Calu3 (cell line): Measurements from ENCODE around the gene LYG1. TPM values are rescaled to one million over a fixed set of nuclear protein-coding genes. Genes with fewer than 3 reads are reported as not detected.

ENCODE experiments used
- BruUV-seq: library from RNA; stranded (reverse); fragments of 400-500 nt; replicated peaks from 2 replicates; lab custom pipeline; 2021; lab: Mats Ljungman, UMichigan
- CTCF ChIA-PET: fragments of 300-600 bp; sonication (Branson Sonifier 250); formaldehyde crosslinking; loops from one replicate; lab custom pipeline; 2022; ENCODE audit warnings: antibody characterized with exemption; lab: Charles Lee
- DNase-seq: peaks from one replicate; pipeline ENCODE4 v3.0.0; 2022
- H3K27ac Mint-ChIP-seq: one replicate; pipeline ENCODE4 v1.8.0; 2022; ENCODE audit warnings: mixed read lengths; ENCODE audit not compliant: unreplicated experiment
- H3K27me3 Mint-ChIP-seq: one replicate; pipeline ENCODE4 v1.8.0; 2022; ENCODE audit warnings: mixed read lengths; ENCODE audit not compliant: unreplicated experiment
- H3K36me3 Mint-ChIP-seq: one replicate; pipeline ENCODE4 v1.8.0; 2022; ENCODE audit warnings: mild to moderate bottlenecking, moderate library complexity, mixed read lengths; ENCODE audit not compliant: insufficient read depth, unreplicated experiment
- H3K4me1 Mint-ChIP-seq: one replicate; pipeline ENCODE4 v1.8.0; 2022; ENCODE audit warnings: mild to moderate bottlenecking, low read depth, mixed read lengths; ENCODE audit not compliant: unreplicated experiment
- H3K4me3 Mint-ChIP-seq: one replicate; pipeline ENCODE4 v1.8.0; 2022; ENCODE audit warnings: mild to moderate bottlenecking, low read depth, moderate library complexity, mixed read lengths; ENCODE audit not compliant: unreplicated experiment
- H3K9me3 Mint-ChIP-seq: one replicate; pipeline ENCODE4 v1.8.0; 2022; ENCODE audit warnings: low read depth, mixed read lengths; ENCODE audit not compliant: unreplicated experiment
- intact Hi-C: fragments of 100-400 bp; cut with micrococcal nuclease; formaldehyde crosslinking; loops from one replicate; pipeline ENCODE4 v1.10.0; 2022; ENCODE audit not compliant: unreplicated experiment
- total RNA-seq: library from RNA; stranded (reverse); gene quantifications from 2 replicates; pipeline ENCODE4 v1.2.3, GENCODE V29; 2022
- TF ChIP-seq, protein P1 (sequence below): fragments of 200-600 bp; IDR thresholded peaks from one replicate; pipeline ENCODE4 v1.8.0; 2022; ENCODE audit warnings: antibody characterized with exemption; ENCODE audit not compliant: unreplicated experiment

The LYG1 gene
- total RNA-seq, 1 experiment from 2014 or later: 3.5 TPM

DNA sequence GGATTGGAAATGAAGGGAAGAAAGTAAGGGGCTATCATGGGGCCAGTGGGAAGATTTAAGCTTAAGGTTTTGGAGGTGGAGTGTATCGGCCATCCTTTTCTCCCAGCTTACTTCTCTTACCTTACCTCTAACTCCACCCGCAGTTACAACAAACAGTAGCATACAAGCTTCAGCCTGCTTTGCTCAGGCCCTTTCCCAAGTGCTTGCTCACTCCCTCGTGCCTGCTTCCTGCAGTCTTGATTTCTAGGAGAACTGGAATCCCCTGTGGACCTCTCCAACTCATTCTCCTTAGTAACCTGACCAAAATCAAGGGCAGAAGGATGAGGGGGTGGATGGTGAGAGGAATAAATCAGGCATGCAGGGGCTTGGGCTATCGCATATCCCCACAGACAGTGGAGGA is 39.8 kb downstream of the LYG1 start:
- H3K27me3 Mint-ChIP-seq: no peaks in the 10 kb centered on the region
- no peak overlapping the region for H3K27ac Mint-ChIP-seq
- TF ChIP-seq, protein P1, sequence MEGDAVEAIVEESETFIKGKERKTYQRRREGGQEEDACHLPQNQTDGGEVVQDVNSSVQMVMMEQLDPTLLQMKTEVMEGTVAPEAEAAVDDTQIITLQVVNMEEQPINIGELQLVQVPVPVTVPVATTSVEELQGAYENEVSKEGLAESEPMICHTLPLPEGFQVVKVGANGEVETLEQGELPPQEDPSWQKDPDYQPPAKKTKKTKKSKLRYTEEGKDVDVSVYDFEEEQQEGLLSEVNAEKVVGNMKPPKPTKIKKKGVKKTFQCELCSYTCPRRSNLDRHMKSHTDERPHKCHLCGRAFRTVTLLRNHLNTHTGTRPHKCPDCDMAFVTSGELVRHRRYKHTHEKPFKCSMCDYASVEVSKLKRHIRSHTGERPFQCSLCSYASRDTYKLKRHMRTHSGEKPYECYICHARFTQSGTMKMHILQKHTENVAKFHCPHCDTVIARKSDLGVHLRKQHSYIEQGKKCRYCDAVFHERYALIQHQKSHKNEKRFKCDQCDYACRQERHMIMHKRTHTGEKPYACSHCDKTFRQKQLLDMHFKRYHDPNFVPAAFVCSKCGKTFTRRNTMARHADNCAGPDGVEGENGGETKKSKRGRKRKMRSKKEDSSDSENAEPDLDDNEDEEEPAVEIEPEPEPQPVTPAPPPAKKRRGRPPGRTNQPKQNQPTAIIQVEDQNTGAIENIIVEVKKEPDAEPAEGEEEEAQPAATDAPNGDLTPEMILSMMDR: no peak
- no peaks in the 10 kb centered on the region for H3K9me3 Mint-ChIP-seq
- BruUV-seq: no TSS peak
- intact Hi-C loops: no loop called here
- no peaks in the 10 kb centered on the region for H3K4me1 Mint-ChIP-seq
- no peak for DNase-seq
- CTCF ChIA-PET: no interaction called here
- no peaks in the 10 kb centered on the region for H3K36me3 Mint-ChIP-seq
- no peak overlapping the region for H3K4me3 Mint-ChIP-seq

DNA sequence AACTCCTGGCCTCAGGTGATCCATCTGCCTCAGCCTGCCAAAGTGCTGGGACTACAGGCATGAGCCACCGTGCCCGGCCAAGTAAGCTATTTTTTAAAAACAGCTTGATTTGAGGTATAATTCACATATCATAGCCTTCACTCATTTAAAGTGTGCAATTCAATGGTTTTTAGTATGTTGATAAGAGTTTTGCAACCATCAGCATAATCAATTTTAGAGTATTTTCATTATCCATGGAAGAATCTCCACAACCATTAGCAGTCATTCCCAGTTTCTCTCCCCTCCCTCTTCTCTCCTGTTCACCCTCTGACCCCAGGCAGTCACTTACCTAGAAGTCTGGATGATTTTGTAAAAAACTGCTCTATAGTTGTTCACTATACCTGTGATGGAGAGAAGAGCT is 40.8 kb downstream of the LYG1 start:
- intact Hi-C loops: no loop called here
- no peak for DNase-seq
- no peaks in the 10 kb centered on the region for H3K36me3 Mint-ChIP-seq
- no TSS peak for BruUV-seq
- TF ChIP-seq, protein P1: no peak
- no peaks in the 10 kb centered on the region for H3K4me1 Mint-ChIP-seq
- H3K4me3 Mint-ChIP-seq: no peak overlapping the region
- no peaks in the 10 kb centered on the region for H3K27me3 Mint-ChIP-seq
- CTCF ChIA-PET: no interaction called here
- no peaks in the 10 kb centered on the region for H3K9me3 Mint-ChIP-seq
- H3K27ac Mint-ChIP-seq: no peak overlapping the region

DNA sequence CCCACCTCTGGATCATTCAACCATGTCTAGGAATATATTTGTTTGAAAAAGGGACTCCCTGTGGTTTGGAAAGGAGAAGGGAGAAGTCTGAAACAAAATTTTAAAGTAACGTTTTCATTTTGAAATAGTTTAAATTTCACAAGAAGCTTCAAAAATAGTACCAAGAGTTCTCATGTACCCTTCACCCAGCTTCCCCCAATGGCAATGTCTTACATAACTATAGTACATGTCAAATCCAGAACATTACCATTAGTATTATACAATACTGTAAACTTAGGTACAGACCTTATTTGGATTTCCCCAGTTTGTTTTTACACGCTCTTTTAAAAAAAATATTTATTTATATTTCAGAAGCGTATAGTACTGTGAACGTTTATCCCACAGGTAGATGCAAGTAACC is 41.5 kb downstream of the LYG1 start:
- no TSS peak for BruUV-seq
- H3K9me3 Mint-ChIP-seq: no peaks in the 10 kb centered on the region
- no peak overlapping the region for H3K27ac Mint-ChIP-seq

DNA sequence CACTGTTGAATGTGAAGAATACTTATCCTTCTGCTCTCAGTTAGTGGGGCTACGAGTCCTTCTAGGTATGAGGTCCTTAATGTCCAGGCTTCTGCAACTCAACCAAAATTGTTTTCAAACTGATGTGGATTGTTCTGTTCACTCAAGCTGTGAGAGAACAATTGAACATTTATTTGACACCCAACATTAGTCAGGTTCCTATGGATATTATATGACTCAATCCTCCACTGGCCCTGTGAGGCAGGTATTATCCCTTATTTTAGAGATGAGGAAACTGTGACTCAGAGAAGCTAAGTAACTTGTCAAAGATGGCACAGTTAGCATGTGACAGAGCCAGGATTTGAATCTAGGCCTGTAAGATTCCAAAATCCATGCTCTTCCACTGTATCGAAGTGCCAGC is 44.3 kb downstream of the LYG1 start:
- Mint-ChIP-seq H3K4me1 (no peaks in the 10 kb centered on the region), H3K27me3 (no peaks in the 10 kb centered on the region), H3K36me3 (no peaks in the 10 kb centered on the region), H3K27ac (no peak overlapping the region), H3K4me3 (no peak overlapping the region), H3K9me3 (peaks cover 3% of the 10 kb centered on the region)
- no TSS peak for BruUV-seq
- TF ChIP-seq, protein P1: no peak
- intact Hi-C loops: no loop called here
- DNase-seq: no peak
- CTCF ChIA-PET: no interaction called here

More for the DNA sequence above, 41.5 kb downstream of the LYG1 start:
- no peaks in the 10 kb centered on the region for H3K4me1 Mint-ChIP-seq
- CTCF ChIA-PET: no interaction called here
- no peak overlapping the region for H3K4me3 Mint-ChIP-seq
- TF ChIP-seq, protein P1: no peak
- no peak for DNase-seq
- H3K27me3 Mint-ChIP-seq: no peaks in the 10 kb centered on the region
- intact Hi-C loops: no loop called here
- H3K36me3 Mint-ChIP-seq: no peaks in the 10 kb centered on the region
